Parietal lobe (tissue), 1 donor: ENCODE results near the gene BCL2L1. TPM values are rescaled to one million over a fixed set of nuclear protein-coding genes. Genes with fewer than 3 reads are reported as not detected.

Source experiments
- total RNA-seq: library from RNA; depleted of rRNA; stranded (reverse); fragments of >200 nt; gene quantifications from one replicate; pipeline ENCODE4 v1.2.3, GENCODE V29; 2014

Gene BCL2L1
- 50.7 TPM for total RNA-seq

GRCh38 chr20:31722257-31723068 is at the start of gene BCL2L1:
Gene BCL2L1 (minus strand): TSS chr20:31722868. CDS start chr20:31722218, 650 bp downstream.

GRCh38 chr20:31738729-31739549 is 16.3 kb upstream of the BCL2L1 start, which contains the start of gene TPX2:
Gene TPX2 (plus strand): TSS chr20:31739290. CDS start chr20:31757477, 18,187 bp downstream.

GRCh38 chr20:31637660-31638059 is 85.0 kb downstream of the BCL2L1 start, which contains the start of gene COX4I2:
Gene COX4I2 (plus strand): TSS chr20:31637912. CDS start chr20:31639018, 1,106 bp downstream.

Other genes with a start within 250 kb of the BCL2L1 start
- gene DEFB124, start 247.7 kb downstream of the BCL2L1 start, total RNA-seq, result not detected
- 0.31 TPM for gene REM1, start 247.6 kb downstream of the BCL2L1 start, total RNA-seq
- gene HM13, start 208.4 kb downstream of the BCL2L1 start, total RNA-seq, result 49.5 TPM
- gene ID1, start 117.6 kb downstream of the BCL2L1 start, total RNA-seq, result 26.0 TPM
- gene COX4I2, start 85.0 kb downstream of the BCL2L1 start, total RNA-seq, result not detected
- gene TPX2, start 16.4 kb upstream of the BCL2L1 start, total RNA-seq, result 11.0 TPM
- 0.94 TPM for gene MYLK2, start 96.5 kb upstream of the BCL2L1 start, total RNA-seq
- gene FOXS1, start 122.7 kb upstream of the BCL2L1 start, total RNA-seq, result not detected
- gene DUSP15, start 147.7 kb upstream of the BCL2L1 start, total RNA-seq, result 6.6 TPM
- gene TTLL9, start 147.8 kb upstream of the BCL2L1 start, total RNA-seq, result 4.4 TPM
- 5.6 TPM for gene PDRG1, start 229.2 kb upstream of the BCL2L1 start, total RNA-seq
- 18.2 TPM for gene XKR7, start 245.3 kb upstream of the BCL2L1 start, total RNA-seq